NCI-H128 (cell line): ENCODE data around the gene KCNC1.

Experiments
- DNase-seq: peaks from one replicate; lab custom pipeline; 2025; ENCODE audit not compliant: unreplicated experiment; lab: John Stamatoyannopoulos, UW

KCNC1 gene

DNA sequence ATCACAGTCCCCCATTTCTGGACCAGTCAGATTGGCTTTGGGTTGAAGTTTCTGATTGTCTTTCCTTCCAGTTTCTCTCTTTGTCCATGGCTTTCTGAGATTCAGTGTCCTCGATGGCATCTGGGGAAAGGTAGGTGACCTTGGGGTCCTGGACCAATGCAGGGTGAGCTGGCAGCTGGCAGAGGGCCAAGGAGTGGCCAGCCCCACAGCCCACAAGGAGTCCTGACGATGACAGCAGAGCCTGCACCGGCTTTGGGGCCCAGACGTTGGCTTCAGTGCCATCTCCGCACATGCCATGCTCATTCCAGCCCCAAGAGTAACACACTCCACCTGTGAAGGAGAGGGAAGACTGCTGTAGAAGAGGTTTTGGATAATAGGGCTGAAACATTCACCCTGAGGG, 53.5 kb downstream of the KCNC1 start:
- no peak for DNase-seq

DNA sequence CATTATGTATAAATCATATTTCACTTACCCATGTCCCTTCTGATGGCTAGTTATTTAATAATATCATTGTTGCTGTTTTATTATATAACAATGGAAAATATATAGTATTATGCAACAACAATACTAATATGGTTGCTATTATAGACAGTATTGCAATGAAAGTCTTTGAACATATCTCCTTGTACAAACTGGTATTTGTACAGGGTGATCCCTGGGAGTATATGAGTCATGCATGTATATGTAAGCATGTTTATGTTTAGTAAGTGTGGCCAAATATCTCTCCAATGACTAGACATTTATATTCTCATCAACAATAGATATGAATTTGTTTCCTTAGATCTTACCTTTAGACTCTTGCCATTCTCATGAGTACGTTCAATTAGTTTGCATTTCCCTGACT, 55.9 kb downstream of the KCNC1 start:
- no peak for DNase-seq

DNA sequence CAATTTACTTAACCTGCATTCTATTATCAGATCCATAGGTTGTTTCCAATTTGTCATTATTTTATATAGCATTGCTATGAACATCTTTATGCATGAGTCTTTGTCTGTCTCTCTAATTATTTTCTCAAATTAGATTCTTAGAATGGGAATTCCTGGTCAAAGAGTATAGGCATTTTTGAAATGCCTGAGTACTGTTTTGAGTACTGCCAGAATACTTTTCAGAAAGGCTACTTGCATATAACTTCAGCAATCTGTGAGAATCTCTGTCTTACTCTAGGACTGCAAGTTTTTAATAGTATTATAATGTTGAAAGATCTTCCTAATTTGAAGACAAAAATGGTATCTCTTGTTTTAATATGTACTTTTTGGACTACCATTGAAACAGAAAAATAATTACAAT, 56.6 kb downstream of the KCNC1 start:
- no peak for DNase-seq

DNA sequence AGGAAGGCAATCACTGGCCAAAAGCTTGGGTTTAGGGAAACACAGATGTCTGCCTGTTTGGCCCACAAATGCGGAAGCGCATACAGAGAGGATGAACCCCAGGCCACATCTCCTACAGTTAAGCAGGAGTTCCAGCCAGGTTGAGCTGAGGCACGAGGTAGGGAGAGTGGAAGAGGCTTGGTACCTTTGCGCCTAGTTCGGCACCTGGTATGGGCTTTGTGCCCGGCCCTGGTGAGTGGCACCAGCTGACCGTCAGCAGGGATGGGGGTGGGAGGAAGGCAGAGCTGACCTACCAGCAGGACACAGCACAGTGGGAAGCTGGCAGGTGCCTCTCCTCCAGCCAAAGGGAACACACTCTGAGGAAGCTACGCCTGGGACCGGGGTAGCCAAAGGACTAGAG, 57.6 kb downstream of the KCNC1 start:
- no peak for DNase-seq

DNA sequence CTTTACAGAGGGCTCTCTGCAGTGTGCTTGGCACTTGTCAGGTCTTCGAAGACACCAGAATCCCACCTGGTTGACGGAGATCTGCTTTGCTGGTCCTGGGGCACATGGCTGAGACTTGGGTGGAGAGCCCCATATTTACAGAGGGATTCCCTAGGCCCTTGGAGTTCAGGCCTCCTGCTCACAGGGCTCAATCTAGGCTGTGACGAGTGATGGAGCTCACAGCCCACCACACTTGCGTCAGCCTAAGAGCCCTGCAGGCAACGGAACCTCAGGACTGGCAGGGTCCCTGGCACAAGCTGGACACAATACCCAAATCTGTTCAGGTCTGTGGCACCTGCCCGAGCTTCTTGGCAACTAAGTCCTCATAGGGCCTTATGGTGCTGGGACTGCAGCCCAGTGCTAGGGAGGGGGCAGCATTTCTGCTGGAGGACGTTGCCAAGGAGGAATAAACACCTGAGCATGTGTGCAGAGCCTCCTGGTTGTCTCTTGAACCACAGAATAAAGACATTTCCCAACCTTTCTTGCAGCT, 59.1 kb downstream of the KCNC1 start:
- no peak for DNase-seq

DNA sequence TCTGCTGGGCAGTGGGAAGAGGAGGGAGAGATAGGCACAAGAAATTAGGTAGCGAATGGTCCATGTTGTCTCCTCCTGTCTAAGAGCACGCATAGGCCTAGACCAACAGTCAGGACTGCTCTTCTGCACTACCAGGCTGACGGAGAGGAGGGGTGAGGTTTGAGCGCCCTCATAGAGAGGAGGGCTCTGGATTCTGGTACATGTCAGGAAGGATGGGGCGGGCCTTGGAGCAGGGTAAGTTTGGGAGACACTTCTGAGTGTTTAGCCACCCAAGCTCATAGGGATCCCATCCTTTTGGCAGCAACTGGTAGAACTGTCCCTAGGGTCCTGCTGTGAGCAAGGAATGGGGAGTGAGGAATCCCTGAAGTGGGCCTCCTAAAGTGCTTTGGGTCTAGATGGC, 60.4 kb downstream of the KCNC1 start:
- DNase-seq = no peak

DNA sequence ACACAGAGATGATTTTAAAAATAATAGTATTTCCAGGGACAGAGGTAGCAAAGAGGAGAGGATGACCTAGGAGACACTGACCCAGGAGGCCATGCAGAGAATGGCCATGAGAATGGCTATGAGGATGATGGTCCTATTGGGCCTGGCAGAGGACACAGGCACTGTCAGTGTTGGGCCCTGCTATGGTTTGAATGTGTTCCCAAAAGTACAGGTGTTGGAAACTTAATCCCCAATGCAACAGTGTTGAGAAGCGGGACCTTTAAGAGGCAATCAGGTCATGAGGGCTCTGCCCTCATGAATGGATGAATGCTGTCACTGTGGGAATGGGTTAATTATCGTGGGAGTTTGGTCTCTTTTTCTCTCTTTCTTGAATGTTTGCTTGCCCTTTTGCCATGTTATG, 61.6 kb downstream of the KCNC1 start:
- no peak for DNase-seq

DNA sequence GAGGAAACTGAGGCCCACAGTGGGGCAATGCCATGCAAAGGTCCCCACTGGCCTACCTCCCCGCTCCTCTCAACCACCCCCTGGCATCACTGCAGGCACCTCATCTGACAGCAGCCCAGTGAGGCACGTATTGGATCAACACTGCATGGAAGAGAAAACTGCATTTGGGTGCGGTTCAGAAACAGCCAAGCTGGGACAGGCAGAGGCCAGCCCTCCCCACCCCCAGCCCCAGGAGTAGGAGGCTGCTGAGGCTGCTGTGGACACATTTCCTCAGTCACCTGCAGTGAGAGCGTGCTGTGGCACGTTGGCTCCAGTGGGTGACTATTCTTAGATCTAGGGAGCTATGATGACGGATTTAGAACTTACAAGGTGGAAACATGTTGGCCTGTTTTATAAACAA, 63.7 kb downstream of the KCNC1 start:
- no peak for DNase-seq

DNA sequence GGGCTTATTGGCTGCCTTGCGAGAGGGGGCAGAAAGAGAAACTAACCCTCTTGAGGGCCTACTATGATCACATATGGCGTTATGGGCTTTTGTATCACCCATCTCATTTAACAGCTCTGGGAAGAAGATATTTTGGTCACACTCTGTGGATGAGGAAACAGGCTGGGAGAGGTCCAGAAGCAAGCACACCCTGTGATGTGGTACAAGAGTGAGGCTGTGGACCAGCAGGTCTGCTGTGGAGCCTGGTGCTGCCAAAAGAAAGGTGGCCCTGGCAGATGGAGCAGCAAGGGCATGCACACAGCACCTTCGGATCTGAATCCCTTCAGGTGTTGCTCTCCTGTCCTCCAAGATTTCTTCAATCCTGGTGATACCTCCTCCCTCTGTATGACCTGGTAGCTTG, 64.1 kb downstream of the KCNC1 start:
- DNase-seq = no peak

DNA sequence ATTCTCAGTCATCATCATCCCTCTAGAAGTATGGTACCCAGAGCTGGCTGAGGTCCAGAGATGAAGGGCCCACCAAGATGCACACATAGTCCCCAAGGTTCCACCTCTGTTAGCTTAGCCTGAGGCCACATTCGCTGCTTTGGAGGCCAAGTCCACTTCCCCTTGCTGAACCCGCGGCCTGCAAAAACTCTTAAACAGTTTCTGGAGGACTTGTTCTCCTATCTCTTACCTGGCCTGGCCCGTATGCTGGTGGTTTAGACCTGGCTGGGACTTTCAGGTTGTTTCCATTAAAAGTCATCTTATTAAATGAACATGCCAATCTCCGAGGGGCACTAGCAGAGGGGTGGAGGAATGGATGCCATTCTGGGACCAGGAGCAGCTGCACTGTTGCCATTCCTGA, 64.6 kb downstream of the KCNC1 start:
- DNase-seq = no peak

DNA sequence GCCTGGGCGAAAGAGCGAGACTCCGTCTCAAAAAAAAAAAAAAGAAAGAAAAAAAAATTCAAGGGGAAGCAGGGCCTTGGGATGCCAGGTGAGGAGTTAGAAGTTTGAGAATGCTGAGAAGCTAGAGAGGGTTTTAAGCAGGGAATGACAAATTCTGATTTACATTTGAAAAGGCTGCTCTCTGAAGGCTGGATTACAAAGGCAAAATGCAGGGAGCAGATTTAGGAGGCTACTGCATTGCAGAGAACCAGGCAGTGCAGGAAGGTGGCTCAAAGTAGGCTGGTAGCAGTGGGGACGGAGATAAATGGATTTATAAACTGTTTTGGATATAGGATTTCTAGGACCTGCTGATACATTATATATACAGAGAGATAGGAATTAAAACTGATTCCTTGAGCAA, 66.6 kb downstream of the KCNC1 start:
- no peak for DNase-seq

DNA sequence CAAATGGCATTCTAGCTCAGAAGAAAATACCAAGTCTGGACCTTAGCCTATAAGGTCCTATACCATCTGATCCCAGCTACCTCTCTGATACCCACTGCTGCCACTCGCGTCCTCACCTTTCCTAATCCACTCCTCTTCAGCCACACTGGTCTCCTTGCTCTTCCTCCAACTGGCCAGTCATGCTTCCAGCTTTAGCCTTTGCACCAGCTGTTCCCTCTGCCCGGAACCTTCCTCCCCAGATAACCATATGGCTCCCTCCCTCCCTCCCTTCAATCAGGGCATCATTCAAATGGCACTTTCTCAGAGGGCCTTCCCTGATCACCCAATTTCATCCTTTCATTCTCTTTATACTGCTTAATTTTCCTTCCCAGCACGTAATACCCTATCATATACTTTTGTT, 67.9 kb downstream of the KCNC1 start:
- DNase-seq = no peak

DNA sequence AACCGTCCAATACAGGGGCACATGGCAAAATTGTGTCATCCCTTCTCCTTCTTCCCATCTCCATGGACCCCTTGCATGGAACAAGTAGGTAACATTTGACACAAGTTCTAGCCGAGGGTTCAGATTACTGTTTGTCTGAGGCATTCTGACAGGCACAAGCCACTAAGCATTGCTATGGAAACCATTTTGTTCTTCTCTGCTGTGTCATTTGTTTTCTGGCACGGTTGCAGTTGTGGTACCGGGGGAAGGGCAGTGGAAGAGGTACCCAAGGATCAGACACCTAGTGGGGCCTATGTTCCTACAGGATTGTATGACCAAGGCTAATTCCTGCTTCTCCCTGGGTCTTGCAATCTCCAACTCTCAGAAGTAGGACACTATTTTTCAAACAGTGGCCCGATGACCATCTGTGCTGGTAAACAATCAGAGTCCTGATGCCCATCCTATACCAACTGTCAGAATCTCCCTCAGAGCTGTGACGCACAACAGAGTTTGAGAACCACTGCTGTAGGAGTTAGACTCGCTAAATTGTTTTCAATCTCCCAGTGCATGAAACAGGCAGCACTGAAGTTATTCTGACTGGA, 69.3 kb downstream of the KCNC1 start:
- no peak for DNase-seq

DNA sequence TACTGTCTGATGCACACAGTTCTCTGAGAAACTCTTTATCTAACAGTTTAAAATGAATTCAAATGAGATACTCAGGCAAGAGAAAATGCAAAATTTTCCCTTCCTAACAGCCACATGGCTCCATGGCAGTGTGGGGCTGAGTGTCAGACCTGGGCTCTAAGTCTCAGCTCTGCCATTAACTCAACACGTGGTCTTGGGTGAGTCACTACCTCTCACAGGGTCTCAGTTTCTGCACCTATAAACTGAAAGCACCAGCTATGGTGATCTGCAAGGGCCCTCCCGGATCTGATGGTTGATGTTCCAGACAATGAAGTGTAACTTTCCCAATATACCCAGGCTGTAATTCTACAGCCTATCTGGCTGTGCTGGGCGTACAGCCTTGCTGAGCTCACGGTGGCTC, 70.5 kb downstream of the KCNC1 start:
- DNase-seq = no peak

DNA sequence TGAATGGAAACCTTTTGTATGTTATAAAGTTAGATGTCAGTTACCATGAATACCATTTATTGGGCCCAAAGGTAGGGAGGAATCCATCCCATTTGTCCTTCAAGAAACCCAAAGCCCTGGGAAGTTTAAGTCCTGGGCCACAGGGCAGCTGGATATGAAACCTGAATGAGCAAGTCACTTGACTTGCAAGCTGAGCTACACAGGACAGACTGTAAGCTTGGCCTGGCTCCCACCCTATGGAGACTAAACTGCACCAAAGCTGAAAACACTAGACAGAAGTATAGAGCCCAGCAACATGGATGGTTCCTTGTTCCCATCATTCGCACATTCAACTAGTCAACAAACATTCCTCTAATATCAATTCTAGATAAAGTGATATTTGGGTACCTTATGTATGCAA, 71.3 kb downstream of the KCNC1 start:
- DNase-seq = no peak

DNA sequence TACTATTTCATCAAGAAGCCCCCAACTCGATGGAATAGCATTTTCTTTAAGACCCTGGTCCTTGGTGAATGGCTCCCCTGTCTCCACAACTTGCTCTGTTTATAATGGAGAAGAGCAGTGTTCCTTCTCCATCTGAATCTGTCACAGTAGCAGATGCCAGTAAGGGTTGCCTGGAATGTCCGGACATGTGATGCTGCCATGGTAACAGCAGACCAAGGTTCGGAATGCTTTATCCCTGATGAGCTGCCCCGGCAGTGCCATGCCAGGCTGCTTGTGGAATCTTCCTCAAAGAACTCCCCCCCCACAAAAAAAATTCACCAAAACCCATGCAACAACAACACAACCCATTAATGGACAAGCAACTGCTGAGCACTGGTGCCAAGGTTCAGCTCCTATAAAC, 72.5 kb downstream of the KCNC1 start:
- DNase-seq = no peak

DNA sequence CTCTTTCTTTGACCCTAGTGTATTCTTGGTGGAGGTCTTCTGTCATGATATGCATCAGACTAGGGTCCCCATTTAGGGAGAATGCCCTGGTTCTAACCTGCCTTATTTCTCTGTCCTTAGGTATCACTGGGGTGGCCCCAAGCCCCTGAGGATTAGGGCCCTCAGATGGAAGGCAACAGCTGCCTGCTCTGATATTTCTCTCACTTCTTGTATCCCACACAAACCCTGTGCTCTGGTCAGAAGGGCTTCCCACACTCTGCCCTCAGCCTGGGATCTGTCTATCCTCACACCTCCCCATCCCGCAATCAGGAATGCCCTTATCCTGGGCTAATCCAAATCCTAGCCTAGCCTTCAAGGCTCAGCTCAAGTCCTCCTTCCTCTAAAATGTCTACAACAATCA, 75.5 kb downstream of the KCNC1 start:
- no peak for DNase-seq

DNA sequence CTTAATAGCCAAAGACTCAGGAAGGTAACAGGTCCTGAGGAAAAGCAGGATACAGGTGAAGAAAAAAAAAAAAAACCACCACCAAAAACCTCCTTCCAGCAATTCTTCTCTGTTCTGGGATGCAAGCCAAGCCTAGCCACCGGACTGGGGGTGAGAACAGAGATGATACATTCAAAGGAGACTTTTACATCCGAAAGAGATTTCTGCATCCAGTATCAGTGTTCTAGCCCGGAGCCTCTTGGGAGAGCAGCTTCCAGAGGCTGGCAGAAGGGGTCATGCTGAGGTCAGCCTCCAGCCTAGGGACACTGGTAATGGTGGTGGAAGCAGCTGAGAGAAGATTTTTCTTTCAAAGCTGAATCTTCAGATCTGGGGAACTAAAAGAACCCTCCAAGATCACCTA, 76.2 kb downstream of the KCNC1 start:
- no peak for DNase-seq

DNA sequence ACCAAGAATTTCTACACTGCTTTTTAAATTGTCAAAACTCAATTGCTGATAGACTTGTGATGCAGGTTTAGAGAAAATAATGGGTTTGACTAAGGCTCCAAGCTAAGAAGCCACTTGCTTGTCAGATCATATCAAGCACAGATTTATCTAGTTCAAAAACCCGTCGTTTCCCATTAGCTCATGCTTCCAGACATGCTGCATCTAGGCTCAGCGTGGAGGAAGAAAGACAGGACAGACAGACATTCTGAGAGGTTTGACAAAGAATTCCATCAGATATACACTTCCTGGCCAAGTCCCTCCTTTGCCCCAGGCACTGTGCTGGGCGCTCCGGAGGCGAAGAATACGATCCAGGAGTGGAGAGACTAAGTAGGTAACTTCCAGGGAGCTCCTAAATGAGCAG, 76.8 kb downstream of the KCNC1 start:
- DNase-seq = no peak

DNA sequence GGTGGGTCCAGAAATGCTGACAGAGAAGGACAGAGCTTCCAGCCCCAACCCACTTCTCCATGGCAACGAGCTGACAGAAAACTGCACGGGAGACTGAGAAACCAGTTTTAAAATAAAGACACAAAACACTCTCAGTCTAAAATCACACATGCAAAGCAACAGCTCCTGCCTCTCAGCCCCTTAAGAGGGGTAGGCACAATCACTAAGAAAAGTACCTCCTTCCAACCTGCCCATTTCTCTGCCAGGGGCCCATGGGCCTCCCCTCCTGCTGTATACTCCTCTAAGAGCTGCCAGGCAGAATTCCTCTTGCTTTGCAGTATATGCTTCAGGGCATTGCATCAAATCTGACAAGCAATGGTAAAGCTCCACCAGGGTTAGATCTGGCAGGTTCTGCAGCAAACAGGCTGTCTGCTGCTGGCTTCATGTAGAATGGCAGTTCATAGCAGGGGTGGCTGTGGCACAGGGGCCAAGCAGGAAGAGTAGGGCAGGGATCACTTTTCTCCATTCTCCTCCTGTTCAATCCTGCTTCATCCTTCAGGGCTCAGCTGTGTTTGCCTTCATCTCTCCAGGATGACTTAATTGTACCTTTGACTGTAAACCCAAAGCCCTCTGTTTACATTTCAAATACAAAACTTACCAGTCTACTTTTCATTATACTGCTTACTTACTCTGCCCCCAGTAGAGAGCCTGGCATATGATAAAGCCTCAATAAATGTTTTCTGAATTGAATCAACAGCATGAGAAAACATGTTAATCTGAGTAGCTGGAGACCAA, 77.7 kb downstream of the KCNC1 start:
- no peak for DNase-seq

DNA sequence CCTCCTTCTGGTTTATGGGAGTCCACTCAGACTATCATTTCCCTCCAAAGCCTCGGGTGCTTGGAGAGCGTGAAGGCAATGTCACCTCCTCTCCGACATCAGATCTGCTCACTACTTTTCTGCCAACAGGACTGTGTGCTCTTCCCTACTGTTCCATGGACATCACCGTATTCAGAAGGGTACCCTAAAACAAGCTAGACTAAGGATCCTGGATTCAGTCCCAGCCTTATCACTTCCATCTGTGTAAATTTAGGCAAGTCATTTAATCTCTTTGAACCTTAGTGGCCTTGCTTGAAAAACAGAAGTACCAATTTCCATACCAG, 78.2 kb downstream of the KCNC1 start:
- DNase-seq = no peak

DNA sequence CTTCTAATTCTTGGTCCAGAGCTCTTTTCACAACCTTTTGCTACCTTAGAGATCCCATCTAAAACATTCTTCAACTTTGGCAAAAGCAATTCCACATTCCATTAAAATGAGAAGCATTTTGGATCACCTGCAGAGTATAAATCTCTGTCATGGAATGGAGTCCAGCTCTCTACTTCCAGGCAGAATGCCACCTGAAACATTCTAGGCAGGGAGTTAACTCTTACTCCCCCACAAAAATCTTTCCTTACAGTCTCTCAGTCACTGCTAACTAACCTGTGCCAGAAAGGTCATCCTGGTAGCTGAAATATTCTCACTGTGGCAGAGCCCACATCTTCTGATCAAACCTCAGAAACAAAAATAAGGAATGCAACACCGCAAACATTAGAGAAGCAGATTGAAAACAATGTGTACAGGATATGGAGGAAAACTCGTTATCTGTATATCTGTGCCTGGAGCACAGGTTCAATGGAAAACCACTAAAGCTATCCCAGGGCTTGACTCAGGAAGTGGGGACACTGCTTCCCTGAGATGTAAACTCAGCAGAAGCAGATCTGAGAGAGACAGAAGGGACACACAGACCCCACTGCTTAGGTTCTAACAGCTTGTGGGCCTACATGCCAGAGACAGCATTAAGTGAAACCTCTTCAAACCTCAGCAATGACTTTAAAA, 78.9 kb downstream of the KCNC1 start:
- no peak for DNase-seq

DNA sequence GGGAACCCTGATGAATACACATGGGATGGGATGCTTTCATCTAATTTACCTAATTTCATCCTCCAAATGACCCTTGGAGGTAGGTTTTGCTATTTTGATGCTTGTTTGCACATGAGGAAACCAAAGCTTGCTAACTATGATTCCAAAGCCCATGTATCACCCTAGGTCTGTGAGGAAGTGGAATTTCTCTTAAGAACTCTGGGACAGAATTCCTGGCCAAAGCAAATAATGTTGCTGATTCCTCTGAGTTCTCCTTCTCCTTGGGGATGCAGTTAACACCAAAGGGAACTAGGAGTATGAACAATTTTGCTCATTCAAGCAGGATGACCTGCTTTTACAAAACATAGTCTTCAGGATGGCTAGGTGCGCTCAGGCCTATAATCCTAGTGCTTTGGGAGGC, 80.0 kb downstream of the KCNC1 start:
- no peak for DNase-seq
